Panc1 (cell line): ENCODE measurements around the gene CD101. TPM values are rescaled to one million over a fixed set of nuclear protein-coding genes. Genes with fewer than 3 reads are reported as not detected.

Source experiments
- ATAC-seq: fragments of 200-7000 bp; cut with Tn5 transposase; 2 replicates; pipeline ENCODE4 v1.9.1; 2020; ENCODE audit warnings: mild to moderate bottlenecking, moderate library complexity
- BruUV-seq: library from RNA; stranded (reverse); fragments of 400-500 nt; replicated peaks from 2 replicates; lab custom pipeline; 2021; lab: Mats Ljungman, UMichigan
- CTCF ChIA-PET: fragments of 300-600 bp; sonication (Branson Sonifier 250); formaldehyde crosslinking; loops from one replicate; lab custom pipeline; 2022; ENCODE audit warnings: antibody characterized with exemption; lab: Charles Lee
- POLR2A ChIA-PET: fragments of 300-600 bp; sonication (Branson Sonifier 250); formaldehyde crosslinking; loops from one replicate; lab custom pipeline; 2022; ENCODE audit warnings: antibody characterized with exemption; lab: Charles Lee
- DNase-seq: peaks from one replicate; pipeline ENCODE4 v3.0.0-alpha.2; 2010; ENCODE audit warnings: low read depth, low spot score
- H3K27ac ChIP-seq: 2 replicates; pipeline ENCODE4 v1.5.1; 2011; ENCODE audit warnings: mild to moderate bottlenecking, low read length, inconsistent platforms
- H3K27me3 ChIP-seq: fragments of 200-500 bp; sonication (Bioruptor generic); 2 replicates; pipeline ENCODE4 v1.6.0; 2014; ENCODE audit warnings: low read length, inconsistent platforms; ENCODE audit not compliant: control insufficient read depth, insufficient read depth
- H3K36me3 ChIP-seq: fragments of 200-500 bp; sonication (Bioruptor generic); 2 replicates; pipeline ENCODE4 v1.5.1; 2014; ENCODE audit warnings: inconsistent platforms, mild to moderate bottlenecking, low read length, moderate library complexity; ENCODE audit not compliant: control insufficient read depth, insufficient read depth
- H3K4me1 ChIP-seq: 2 replicates; pipeline ENCODE4 v1.5.1; 2011; ENCODE audit warnings: inconsistent platforms, mild to moderate bottlenecking, low read length, moderate library complexity; ENCODE audit not compliant: control insufficient read depth, insufficient read depth
- H3K4me3 ChIP-seq, 2 experiments: 2 replicates each; pipeline ENCODE4 v1.5.1; 2011 to 2012; ENCODE audit warnings: low read depth in 2 of 2, low read length in 2 of 2, mild to moderate bottlenecking in 2 of 2, inconsistent platforms in 1 of 2, moderate library complexity in 1 of 2
- H3K9me3 ChIP-seq: fragments of 200-500 bp; sonication (Bioruptor generic); 2 replicates; pipeline ENCODE4 v1.5.1; 2014; ENCODE audit warnings: low read depth, mild to moderate bottlenecking, inconsistent platforms, low read length, moderate library complexity; ENCODE audit not compliant: control insufficient read depth, insufficient read depth
- POLR2AphosphoS5 ChIP-seq: IDR thresholded peaks from 2 replicates; pipeline ENCODE4 v1.6.1; 2012; ENCODE audit warnings: mild to moderate bottlenecking, low read depth, low read length, moderate library complexity
- SIN3A ChIP-seq: IDR thresholded peaks from 2 replicates; pipeline ENCODE4 v1.6.1; 2012; ENCODE audit warnings: low read depth, mild to moderate bottlenecking, low read length, moderate library complexity, borderline replicate concordance; ENCODE audit not compliant: insufficient read depth
- TCF7L2 ChIP-seq: IDR thresholded peaks from 2 replicates; pipeline ENCODE4 v1.6.1; 2011; ENCODE audit warnings: mild to moderate bottlenecking, low read depth, low read length, inconsistent platforms
- in situ Hi-C: cut with HindIII; loops from 2 replicates; pipeline ENCODE4 v1.10.0; 2016; ENCODE audit warnings: low sequenced_read_pairs, low pct_unique_long_range_greater_than_20kb
- intact Hi-C: fragments of 100-400 bp; cut with micrococcal nuclease; formaldehyde crosslinking; loops from one replicate; pipeline ENCODE4 v1.10.0; 2022; ENCODE audit not compliant: unreplicated experiment
- total RNA-seq: library from RNA; stranded (reverse); gene quantifications from one replicate; pipeline ENCODE4 v1.2.1, GENCODE V29; 2021; ENCODE audit not compliant: unreplicated experiment
- TF ChIP-seq, protein P1 (sequence below): fragments of 450-650 bp; IDR thresholded peaks from 2 replicates; pipeline ENCODE4 v1.5.1; 2017; ENCODE audit warnings: mild to moderate bottlenecking
- TF ChIP-seq, protein P2 (sequence below), 2 experiments: IDR thresholded peaks; 2 replicates each; pipeline ENCODE4 v1.6.1; 2011 to 2012; ENCODE audit warnings: low read depth in 2 of 2, control low read depth in 1 of 2, low read length in 1 of 2, mild to moderate bottlenecking in 1 of 2, moderate library complexity in 1 of 2; ENCODE audit not compliant: insufficient read depth in 1 of 2

Gene CD101
- total RNA-seq, 1 experiment from 2014 or later, result not detected

DNA sequence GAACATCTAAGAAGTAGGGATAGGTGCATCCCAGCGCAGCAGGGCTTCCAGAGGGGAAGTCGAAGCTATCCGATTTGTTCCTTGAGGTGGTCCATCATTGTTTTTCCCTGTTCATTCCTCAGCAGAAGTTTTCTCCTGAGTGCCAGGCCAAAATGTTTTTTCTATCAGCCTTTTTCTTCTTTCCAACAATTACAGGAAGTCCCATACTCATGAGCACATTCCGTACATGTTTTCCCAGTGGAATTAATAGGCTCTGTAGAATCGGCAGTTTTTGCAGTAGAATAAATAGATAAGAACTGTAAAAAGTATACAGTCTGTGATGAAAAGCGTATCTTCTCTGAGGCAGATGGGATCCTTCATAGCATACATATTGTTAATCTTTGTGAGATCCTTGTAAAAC lies 24.8 kb downstream of the CD101 start:
- Histone ChIP-seq H3K27ac (no peak overlapping the region), H3K27me3 (no peaks in the 10 kb centered on the region), H3K4me3 (no peak overlapping the region), H3K4me1 (no peaks in the 10 kb centered on the region), H3K36me3 (no peaks in the 10 kb centered on the region), H3K9me3 (no peaks in the 10 kb centered on the region)
- DNase-seq (no peak), ATAC-seq (no peak)
- in situ Hi-C loops (no loop called here), intact Hi-C loops (no loop called here)
- POLR2A ChIA-PET, result no interaction called here
- TF ChIP-seq TCF7L2 (no peak), SIN3A (no peak), POLR2AphosphoS5 (no peak)
- TF ChIP-seq, protein P1, sequence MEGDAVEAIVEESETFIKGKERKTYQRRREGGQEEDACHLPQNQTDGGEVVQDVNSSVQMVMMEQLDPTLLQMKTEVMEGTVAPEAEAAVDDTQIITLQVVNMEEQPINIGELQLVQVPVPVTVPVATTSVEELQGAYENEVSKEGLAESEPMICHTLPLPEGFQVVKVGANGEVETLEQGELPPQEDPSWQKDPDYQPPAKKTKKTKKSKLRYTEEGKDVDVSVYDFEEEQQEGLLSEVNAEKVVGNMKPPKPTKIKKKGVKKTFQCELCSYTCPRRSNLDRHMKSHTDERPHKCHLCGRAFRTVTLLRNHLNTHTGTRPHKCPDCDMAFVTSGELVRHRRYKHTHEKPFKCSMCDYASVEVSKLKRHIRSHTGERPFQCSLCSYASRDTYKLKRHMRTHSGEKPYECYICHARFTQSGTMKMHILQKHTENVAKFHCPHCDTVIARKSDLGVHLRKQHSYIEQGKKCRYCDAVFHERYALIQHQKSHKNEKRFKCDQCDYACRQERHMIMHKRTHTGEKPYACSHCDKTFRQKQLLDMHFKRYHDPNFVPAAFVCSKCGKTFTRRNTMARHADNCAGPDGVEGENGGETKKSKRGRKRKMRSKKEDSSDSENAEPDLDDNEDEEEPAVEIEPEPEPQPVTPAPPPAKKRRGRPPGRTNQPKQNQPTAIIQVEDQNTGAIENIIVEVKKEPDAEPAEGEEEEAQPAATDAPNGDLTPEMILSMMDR, result no peak
- TF ChIP-seq, protein P2, sequence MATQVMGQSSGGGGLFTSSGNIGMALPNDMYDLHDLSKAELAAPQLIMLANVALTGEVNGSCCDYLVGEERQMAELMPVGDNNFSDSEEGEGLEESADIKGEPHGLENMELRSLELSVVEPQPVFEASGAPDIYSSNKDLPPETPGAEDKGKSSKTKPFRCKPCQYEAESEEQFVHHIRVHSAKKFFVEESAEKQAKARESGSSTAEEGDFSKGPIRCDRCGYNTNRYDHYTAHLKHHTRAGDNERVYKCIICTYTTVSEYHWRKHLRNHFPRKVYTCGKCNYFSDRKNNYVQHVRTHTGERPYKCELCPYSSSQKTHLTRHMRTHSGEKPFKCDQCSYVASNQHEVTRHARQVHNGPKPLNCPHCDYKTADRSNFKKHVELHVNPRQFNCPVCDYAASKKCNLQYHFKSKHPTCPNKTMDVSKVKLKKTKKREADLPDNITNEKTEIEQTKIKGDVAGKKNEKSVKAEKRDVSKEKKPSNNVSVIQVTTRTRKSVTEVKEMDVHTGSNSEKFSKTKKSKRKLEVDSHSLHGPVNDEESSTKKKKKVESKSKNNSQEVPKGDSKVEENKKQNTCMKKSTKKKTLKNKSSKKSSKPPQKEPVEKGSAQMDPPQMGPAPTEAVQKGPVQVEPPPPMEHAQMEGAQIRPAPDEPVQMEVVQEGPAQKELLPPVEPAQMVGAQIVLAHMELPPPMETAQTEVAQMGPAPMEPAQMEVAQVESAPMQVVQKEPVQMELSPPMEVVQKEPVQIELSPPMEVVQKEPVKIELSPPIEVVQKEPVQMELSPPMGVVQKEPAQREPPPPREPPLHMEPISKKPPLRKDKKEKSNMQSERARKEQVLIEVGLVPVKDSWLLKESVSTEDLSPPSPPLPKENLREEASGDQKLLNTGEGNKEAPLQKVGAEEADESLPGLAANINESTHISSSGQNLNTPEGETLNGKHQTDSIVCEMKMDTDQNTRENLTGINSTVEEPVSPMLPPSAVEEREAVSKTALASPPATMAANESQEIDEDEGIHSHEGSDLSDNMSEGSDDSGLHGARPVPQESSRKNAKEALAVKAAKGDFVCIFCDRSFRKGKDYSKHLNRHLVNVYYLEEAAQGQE (IDR thresholded peaks at IDR 0.05; ENCODE audit: insufficient read depth in 1 of 2, low read depth in 2 of 2, low read length in 1 of 2), result no peak
- no TSS peak for BruUV-seq
- CTCF ChIA-PET, result no interaction called here

DNA sequence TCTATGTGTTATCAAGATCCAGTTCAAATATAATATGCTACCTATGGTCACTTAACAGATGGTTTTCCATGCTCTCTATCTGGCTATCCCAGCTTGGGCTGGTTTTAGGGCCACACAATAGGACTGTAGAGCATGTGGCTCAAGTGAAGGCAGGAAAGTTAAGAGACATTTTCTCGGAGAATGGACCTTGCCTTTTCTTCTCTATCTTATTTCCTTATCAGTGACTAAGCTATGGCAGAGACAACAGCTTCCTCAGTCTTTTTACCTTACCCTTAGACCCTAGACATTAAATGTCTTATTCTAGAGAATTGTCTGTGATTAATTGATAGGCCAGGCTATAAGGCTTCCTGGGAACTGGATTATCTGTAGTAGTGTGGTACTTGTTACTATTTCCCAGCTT lies 28.1 kb downstream of the CD101 start:
- ChIA-PET POLR2A (no interaction called here), CTCF (no interaction called here)
- H3K36me3 ChIP-seq, result no peaks in the 10 kb centered on the region
- no peak overlapping the region for H3K27ac ChIP-seq
- in situ Hi-C loops (no loop called here), intact Hi-C loops (no loop called here)
- H3K27me3 ChIP-seq, result no peaks in the 10 kb centered on the region
- DNase-seq (no peak), ATAC-seq (no peak)
- no peaks in the 10 kb centered on the region for H3K9me3 ChIP-seq
- H3K4me3 ChIP-seq, result no peak overlapping the region
- H3K4me1 ChIP-seq, result no peaks in the 10 kb centered on the region
- no TSS peak for BruUV-seq
- TF ChIP-seq TCF7L2 (no peak), SIN3A (no peak), POLR2AphosphoS5 (no peak)
- TF ChIP-seq, protein P2 (IDR thresholded peaks at IDR 0.05; ENCODE audit: insufficient read depth in 1 of 2, low read depth in 2 of 2, low read length in 1 of 2), result no peak
- TF ChIP-seq, protein P1, result no peak
